ENCODE measurements around the gene ABLIM2. TPM values are rescaled to one million over a fixed set of nuclear protein-coding genes. Genes with fewer than 3 reads are reported as not detected.

ABLIM2 gene
- total RNA-seq, 1 donor from 2014 or later, result 7.5 TPM

- TF ChIP-seq, protein P1, sequence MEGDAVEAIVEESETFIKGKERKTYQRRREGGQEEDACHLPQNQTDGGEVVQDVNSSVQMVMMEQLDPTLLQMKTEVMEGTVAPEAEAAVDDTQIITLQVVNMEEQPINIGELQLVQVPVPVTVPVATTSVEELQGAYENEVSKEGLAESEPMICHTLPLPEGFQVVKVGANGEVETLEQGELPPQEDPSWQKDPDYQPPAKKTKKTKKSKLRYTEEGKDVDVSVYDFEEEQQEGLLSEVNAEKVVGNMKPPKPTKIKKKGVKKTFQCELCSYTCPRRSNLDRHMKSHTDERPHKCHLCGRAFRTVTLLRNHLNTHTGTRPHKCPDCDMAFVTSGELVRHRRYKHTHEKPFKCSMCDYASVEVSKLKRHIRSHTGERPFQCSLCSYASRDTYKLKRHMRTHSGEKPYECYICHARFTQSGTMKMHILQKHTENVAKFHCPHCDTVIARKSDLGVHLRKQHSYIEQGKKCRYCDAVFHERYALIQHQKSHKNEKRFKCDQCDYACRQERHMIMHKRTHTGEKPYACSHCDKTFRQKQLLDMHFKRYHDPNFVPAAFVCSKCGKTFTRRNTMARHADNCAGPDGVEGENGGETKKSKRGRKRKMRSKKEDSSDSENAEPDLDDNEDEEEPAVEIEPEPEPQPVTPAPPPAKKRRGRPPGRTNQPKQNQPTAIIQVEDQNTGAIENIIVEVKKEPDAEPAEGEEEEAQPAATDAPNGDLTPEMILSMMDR (IDR thresholded peaks at IDR 0.05; ENCODE audit: partially characterized antibody, unreplicated experiment), result no peak
- H3K27ac Mint-ChIP-seq (ENCODE audit: unreplicated experiment), result no peak overlapping the region
- DNase-seq, result no peak
- peaks cover 5% of the 10 kb centered on the region for H3K27me3 Mint-ChIP-seq (ENCODE audit: unreplicated experiment)
- no peaks in the 10 kb centered on the region for H3K36me3 Mint-ChIP-seq (ENCODE audit: unreplicated experiment)
- H3K4me1 Mint-ChIP-seq (ENCODE audit: low read depth, unreplicated experiment), result peaks cover 15% of the 10 kb centered on the region
- H3K9me3 Mint-ChIP-seq (ENCODE audit: unreplicated experiment), result peaks cover 3% of the 10 kb centered on the region
- no peak overlapping the region for H3K4me3 Mint-ChIP-seq (ENCODE audit: unreplicated experiment)
These were observed 132.9 kb downstream of the ABLIM2 start for GRCh38 chr4:8025668-8026067.

DNA sequence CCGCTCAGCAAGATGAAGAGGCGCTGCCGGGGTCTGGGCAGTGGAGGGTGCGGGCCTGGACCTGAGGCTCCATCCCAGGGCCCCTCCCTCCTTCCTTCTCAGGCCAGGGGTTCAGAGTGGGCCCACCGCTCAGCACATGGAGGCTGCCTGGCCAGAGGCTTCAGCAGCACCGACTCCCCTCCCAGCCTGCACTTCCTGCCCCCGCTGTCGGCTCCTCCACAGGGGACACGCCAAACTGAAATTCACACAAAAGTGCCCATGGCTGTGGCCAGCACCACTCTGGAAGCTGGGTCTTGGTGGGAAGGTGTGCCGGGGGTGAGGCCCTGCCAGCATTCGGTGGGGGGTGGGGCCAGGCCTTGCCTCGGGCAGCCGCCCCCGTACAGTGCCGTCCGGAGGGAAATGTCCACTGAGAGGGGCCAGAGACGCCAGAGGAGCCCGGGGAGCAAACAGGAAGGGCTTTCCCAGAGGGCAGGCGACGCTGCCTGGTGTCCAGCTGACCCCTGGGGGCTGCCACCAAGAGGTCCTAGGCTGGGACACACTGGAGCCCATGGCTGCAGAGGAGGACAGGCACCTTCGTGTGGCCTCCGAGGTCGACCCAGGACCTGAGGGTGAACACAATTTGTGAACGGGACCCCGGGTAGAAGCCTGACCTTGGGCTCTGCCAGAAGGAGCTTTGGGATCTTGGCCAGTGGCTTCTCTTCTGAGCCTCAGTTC is 134.4 kb downstream of the ABLIM2 start:
- peaks cover 3% of the 10 kb centered on the region for H3K9me3 Mint-ChIP-seq (ENCODE audit: unreplicated experiment)
- no peak overlapping the region for H3K4me3 Mint-ChIP-seq (ENCODE audit: unreplicated experiment)
- H3K27me3 Mint-ChIP-seq (ENCODE audit: unreplicated experiment), result peaks cover 6% of the 10 kb centered on the region
- TF ChIP-seq, protein P1 (IDR thresholded peaks at IDR 0.05; ENCODE audit: partially characterized antibody, unreplicated experiment), result no peak
- no peak overlapping the region for H3K27ac Mint-ChIP-seq (ENCODE audit: unreplicated experiment)
- no peak for DNase-seq
- H3K4me1 Mint-ChIP-seq (ENCODE audit: low read depth, unreplicated experiment), result peaks cover 18% of the 10 kb centered on the region
- H3K36me3 Mint-ChIP-seq (ENCODE audit: unreplicated experiment), result no peaks in the 10 kb centered on the region

DNA sequence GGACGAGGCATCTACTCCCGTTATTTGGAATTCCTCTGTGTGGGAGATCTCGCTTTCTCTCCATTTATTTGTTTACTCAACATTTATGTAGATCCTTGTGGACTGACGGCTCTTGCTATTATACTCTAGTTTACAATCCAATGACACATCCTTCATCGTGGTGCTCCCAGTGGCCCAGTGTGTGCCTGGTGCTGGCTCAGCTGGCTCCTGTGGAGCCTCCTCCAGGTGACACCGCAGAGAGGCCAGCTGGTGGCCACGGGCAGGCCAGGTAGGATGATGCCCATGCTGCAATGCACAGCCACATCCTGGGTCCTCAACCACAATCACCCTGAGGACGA is 134.9 kb downstream of the ABLIM2 start:
- Mint-ChIP-seq H3K4me1 (ENCODE audit: low read depth, unreplicated experiment) (peaks cover 20% of the 10 kb centered on the region), H3K27ac (ENCODE audit: unreplicated experiment) (no peak overlapping the region), H3K27me3 (ENCODE audit: unreplicated experiment) (peaks cover 4% of the 10 kb centered on the region), H3K9me3 (ENCODE audit: unreplicated experiment) (peaks cover 6% of the 10 kb centered on the region), H3K36me3 (ENCODE audit: unreplicated experiment) (no peaks in the 10 kb centered on the region), H3K4me3 (ENCODE audit: unreplicated experiment) (no peak overlapping the region)
- TF ChIP-seq, protein P1 (IDR thresholded peaks at IDR 0.05; ENCODE audit: partially characterized antibody, unreplicated experiment), result no peak
- DNase-seq, result no peak

DNA sequence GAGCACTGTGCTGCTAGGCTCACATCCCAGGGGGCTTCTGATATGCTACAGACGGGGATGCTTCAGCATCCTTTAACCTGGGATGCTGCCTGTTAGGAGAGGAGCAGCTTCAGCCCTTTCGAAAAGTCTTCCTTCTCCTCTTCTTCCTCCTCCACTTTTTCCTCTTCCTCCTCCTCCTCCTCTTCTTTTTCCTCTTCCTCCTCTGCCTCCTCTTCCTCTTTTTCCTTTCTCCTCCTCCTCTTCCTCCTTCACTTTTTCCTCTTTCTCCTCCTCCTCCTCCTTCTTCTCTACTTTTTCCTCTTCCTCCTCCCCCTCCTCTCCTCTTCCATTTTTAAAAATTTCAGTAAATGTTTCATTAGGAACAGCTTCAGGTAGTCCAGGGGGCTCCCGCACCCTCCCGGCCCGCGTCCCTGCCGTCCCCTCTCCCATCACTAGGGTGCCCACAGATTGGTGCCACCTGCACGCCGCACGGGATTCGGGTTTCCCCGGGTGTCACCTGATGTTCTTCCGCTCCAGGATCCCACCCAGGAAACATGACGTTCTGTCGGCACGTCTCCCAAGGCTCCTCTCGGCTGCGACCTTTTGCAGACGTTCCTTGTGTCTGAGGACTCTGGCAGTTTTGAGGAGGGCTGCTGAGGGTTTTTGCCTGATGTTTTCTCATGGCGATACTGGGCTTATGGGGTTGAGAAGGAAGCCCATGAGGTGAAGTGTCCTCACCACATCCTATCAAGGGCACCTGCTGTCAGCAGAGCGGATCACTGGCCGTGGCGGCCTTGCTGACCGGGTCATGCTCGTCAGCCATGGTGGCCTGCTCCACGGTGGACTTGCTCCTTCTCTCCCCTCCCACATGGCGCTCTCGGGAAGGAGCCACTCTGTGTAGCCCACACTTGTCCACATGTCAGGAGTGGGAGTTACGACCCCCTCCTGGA is 135.6 kb downstream of the ABLIM2 start:
- Mint-ChIP-seq H3K9me3 (ENCODE audit: unreplicated experiment) (peaks cover 4% of the 10 kb centered on the region), H3K27ac (ENCODE audit: unreplicated experiment) (no peak overlapping the region), H3K36me3 (ENCODE audit: unreplicated experiment) (no peaks in the 10 kb centered on the region), H3K4me1 (ENCODE audit: low read depth, unreplicated experiment) (peaks cover 15% of the 10 kb centered on the region), H3K27me3 (ENCODE audit: unreplicated experiment) (peaks cover 4% of the 10 kb centered on the region), H3K4me3 (ENCODE audit: unreplicated experiment) (no peak overlapping the region)
- TF ChIP-seq, protein P1 (IDR thresholded peaks at IDR 0.05; ENCODE audit: partially characterized antibody, unreplicated experiment), result no peak
- DNase-seq, result no peak

DNA sequence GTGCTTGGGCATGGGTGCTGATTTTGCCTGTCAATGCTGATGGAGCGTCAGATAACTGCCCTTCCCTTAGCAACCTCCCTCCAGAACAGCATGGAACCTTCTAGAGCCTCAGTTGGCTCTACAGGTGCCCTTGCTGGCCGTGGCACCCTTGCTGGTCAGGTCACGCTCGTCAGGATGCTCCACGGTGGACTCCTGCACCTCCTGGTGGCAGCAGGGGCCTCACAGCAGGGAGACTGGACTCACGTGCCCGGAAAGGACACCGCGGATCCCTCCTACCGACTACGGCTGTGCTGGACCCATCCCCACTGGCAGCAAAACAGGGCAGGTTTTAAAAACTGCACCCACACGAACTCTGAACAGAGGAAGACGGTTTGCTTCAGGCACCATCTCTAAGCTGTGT is 136.8 kb downstream of the ABLIM2 start:
- H3K4me3 Mint-ChIP-seq (ENCODE audit: unreplicated experiment), result no peak overlapping the region
- H3K27ac Mint-ChIP-seq (ENCODE audit: unreplicated experiment), result no peak overlapping the region
- H3K9me3 Mint-ChIP-seq (ENCODE audit: unreplicated experiment), result peaks cover 4% of the 10 kb centered on the region
- H3K27me3 Mint-ChIP-seq (ENCODE audit: unreplicated experiment), result peaks cover 7% of the 10 kb centered on the region
- no peaks in the 10 kb centered on the region for H3K36me3 Mint-ChIP-seq (ENCODE audit: unreplicated experiment)
- DNase-seq, result no peak
- H3K4me1 Mint-ChIP-seq (ENCODE audit: low read depth, unreplicated experiment), result peaks cover 15% of the 10 kb centered on the region
- TF ChIP-seq, protein P1 (IDR thresholded peaks at IDR 0.05; ENCODE audit: partially characterized antibody, unreplicated experiment), result no peak
